AG09319 (cell line): ENCODE data around the gene CHD9NB.
A peak's percentile ranks its signal among the peaks of the same experiment; 100 is the strongest.
"Not testable (repeated sequence)": the region's sequence is repeated elsewhere in the genome, so short reads cannot be mapped to it uniquely, and the experiment has no call there.

Experiments used
- DNase-seq: peaks from one replicate; pipeline ENCODE4 v3.0.0-alpha.2; 2010; ENCODE audit warnings: low read depth; ENCODE audit errors: extremely low read depth
- TF ChIP-seq, protein P1 (sequence below): IDR thresholded peaks from 2 replicates; pipeline ENCODE4 v1.5.1; 2011; ENCODE audit warnings: low read depth, mild to moderate bottlenecking, inconsistent platforms, low read length, moderate library complexity

Gene CHD9NB

DNA sequence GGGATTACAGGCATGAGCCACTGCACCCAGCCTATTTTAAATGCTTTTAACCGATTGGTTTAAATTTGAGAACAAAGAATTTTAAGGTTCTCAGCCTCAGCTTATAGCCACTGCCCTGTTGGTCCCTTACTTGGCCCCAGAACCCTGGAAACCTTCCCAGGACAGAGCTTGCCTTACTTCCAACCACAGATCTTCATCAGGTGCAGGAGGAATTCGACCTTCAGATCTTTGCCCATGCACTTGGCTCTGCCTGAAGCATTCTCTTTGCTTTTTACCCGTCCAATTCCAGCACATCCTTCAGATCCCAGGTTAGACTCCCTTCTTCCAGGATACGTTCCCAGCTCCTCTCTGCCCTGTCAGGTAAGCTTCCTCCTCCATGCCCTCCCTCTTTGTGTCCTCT lies 29.8 kb upstream of the CHD9NB start:
- TF ChIP-seq, protein P1, sequence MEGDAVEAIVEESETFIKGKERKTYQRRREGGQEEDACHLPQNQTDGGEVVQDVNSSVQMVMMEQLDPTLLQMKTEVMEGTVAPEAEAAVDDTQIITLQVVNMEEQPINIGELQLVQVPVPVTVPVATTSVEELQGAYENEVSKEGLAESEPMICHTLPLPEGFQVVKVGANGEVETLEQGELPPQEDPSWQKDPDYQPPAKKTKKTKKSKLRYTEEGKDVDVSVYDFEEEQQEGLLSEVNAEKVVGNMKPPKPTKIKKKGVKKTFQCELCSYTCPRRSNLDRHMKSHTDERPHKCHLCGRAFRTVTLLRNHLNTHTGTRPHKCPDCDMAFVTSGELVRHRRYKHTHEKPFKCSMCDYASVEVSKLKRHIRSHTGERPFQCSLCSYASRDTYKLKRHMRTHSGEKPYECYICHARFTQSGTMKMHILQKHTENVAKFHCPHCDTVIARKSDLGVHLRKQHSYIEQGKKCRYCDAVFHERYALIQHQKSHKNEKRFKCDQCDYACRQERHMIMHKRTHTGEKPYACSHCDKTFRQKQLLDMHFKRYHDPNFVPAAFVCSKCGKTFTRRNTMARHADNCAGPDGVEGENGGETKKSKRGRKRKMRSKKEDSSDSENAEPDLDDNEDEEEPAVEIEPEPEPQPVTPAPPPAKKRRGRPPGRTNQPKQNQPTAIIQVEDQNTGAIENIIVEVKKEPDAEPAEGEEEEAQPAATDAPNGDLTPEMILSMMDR = no peak
- no peak for DNase-seq

DNA sequence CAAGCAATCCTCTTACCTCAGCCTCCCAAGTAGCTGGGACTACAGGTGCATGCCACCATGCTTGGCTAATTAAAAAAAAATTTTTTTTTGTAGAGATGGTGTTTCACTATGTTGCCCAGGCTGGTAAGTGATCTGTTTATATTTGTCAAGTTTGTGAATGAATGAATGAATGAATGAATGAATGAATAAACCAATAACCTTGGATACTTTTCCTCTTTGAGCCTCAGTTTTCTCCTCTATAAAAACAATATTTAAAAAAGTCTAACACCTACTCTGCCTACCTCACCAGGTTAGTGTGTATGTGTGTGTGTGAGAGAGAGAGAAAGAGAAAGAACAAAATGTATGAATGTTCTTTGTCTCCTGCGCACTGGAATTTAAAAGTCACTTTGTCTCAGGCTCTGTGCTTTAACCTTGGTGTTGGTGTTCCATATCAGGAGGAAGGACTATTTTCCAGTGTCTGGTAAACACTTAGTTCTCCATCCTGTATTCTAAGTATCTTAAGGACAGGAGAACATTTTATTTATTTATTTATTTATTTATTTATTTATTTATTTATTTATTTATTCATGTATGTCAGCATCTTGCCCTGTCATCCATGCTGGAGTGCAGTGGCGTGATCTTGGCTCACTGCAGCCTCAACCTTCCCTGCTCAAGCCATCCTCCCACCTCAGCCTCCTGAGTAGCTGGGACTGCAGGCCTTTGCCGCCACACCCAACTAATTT lies 29.1 kb upstream of the CHD9NB start:
- DNase-seq = no peak
- TF ChIP-seq, protein P1 = no peak

DNA sequence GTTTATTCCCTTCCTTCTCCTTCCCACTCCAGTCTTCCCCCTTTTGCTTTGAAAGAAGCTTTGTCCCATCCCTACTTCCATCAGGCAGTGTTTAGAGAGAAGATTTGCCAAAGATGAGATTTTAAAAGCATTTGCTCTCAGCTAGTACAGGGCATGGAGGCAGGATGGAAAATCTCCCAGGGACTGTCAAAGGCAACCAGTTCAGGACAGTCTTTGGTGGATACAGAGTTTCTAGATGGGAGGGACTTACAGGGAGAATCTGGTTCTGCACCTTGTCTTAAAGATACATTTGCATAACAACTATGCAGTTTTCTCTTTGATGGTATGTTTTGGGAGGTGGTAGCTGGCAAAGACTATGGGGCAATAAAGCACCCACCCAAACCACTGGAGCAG lies 28.3 kb upstream of the CHD9NB start:
- TF ChIP-seq, protein P1 = no peak
- DNase-seq = no peak

DNA sequence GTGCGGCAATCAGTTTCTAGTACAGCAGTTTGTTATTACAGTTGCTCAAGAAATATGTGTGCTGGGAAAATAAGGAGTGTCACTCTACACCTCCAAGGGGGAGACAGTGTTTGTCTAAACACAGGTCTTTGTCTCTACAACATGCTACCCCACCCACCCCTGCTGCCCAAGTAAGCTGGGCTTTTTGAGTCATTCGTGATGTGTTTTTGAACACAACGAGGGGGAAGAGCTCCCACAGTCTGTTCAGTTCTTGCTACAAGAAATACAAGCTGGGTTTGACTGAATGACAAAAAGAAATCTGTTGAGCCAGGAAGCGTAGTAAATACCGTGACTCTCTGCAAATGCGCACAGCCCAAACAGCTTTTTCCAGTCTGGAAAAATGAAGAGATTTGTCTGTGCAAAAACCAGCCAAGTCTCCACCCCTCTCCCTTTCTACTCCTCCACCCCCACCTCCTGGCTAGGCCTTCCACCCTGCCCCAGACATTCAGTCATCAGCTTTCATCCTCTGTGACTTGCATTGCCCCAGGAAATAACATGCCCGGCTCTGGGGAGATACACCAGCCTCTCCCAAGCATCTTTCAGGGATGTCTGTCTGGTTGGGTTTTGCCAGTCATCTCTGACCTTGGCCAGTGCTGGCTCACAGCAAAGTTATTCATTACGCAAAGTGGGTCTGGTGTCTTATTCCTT lies 27.8 kb upstream of the CHD9NB start:
- peak; percentile 74 for DNase-seq
- TF ChIP-seq, protein P1 = no peak

DNA sequence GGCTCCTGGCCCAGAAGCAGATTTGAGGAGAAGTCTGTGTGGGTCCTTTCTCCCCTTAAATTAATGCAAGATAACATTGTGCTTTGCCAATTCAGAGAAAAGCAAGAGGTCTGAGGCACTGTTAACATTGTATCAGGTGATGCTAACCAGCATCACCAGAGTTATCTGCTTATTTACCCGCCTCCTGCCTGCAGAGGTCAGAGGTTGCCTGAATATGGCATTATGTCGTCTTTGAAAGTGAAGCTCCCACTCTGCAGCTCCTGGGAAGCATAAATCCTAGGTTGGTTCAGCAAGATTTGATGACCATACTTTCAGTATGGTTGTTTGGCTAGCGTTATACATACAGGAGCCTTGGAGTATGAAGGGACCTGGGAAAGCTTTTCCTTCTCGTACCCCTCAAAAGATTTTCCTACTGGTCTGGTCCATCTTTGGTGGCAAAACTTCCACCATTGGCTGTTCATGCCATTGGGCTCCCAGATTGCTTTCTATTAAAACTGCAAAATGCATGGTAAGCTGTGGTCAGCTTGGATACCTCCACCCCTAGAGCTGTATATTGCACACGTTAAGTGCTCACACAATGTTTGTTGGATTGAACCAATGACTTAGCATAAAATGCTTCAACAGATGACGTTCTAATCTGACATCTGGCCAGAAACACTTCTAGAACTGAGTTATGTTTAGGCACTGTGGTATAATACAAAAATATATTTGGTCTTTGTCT lies 26.2 kb upstream of the CHD9NB start:
- DNase-seq = no peak
- TF ChIP-seq, protein P1 = no peak

DNA sequence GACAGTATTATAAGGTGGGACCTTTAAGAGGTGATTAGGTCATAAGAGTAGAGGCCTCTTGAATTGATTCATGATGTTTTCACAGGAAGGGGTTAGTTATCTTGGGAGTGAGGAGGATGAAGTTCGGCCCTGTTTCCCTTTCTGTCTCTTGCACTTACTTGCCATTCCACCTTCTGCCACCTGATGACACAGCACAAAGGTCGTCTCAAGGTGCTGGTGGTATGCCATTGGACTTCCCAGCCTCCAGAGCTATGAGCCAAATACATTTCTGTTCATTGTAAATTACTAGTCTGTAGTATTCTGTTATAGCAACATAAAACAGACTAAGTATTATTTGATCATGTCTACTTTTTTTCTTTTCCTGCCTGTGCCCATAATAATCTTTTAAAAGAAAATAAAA lies 25.6 kb upstream of the CHD9NB start:
- DNase-seq = no peak
- TF ChIP-seq, protein P1 = no peak

DNA sequence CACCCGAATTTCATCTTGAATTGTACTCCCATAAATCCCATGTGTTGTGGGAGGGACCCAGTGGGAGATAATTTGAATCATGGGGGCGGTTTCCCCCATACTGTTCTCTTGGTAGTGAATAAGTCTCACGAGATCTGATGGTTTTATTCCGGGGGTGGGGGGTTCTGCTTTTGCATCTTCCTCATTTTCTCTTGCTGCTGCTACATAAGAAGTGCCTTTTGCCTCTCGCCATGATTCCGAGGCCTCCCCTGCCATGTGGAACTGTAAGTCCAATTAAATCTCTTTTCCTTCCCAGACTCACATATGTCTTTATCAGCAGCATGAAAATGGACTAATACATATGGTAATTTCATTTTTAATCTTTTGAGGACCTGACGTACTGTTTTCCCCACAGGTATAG lies 22.8 kb upstream of the CHD9NB start:
- not testable (repeated sequence) for DNase-seq

DNA sequence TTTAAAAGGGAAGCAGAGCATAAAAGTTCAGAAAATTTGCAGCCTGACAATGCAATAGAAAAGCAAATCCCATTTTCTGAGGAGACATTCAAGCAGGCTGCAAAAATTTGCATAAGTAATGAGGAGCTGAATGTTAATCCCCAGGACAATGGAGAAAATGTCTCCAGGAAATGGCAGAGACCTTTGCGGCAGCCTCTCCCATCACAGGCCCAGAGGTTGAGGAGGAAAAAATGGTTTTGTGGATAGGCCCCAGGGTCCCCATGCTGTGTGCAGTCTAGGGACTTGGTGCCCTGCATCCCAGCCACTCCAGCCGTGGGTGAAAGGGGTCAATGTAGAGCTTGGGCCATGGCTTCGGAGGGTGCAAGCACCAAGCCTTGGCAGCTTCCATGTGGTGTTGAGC lies 21.6 kb upstream of the CHD9NB start:
- DNase-seq = not testable (repeated sequence)
